Heart left ventricle (tissue), 16 donors: ENCODE data around the gene PEAR1. TPM values are rescaled to one million over a fixed set of nuclear protein-coding genes. Genes with fewer than 3 reads are reported as not detected.

Experiments used
- ATAC-seq, 4 donors: fragments of 200-7000 bp; cut with Tn5 transposase; one replicate each; pipeline ENCODE4 v1.9.1; 2020 to 2022; ENCODE audit warnings: moderate library complexity in 4 of 4, mild to moderate bottlenecking in 3 of 4, moderate number of reproducible peaks in 1 of 4
- DNase-seq, 5 donors: peaks; one replicate each; pipeline ENCODE4 v3.0.0-alpha.2; 2020
- H3K27ac ChIP-seq, 12 donors: fragments of 200-600 bp; sonication (generic) in 4 of 12; one replicate each; pipeline versions ENCODE4 v1.5.0 to v1.8.0; 2016 to 2022; ENCODE audit warnings: mild to moderate bottlenecking in 2 of 12
- H3K27me3 ChIP-seq, 9 donors: fragments of 200-600 bp; sonication (generic) in 2 of 9; one replicate each; pipeline versions ENCODE4 v1.5.1 to v1.8.0; 2016 to 2022; ENCODE audit warnings: mild to moderate bottlenecking in 3 of 9
- H3K36me3 ChIP-seq, 9 donors: fragments of 200-600 bp; sonication (generic) in 2 of 9; one replicate each; pipeline versions ENCODE4 v1.5.0 to v1.8.0; 2018 to 2022; ENCODE audit warnings: mild to moderate bottlenecking in 2 of 9
- H3K4me1 ChIP-seq, 12 donors: fragments of 200-600 bp; sonication (generic) in 4 of 12; one replicate each; pipeline versions ENCODE4 v1.5.0 to v1.8.0; 2016 to 2022; ENCODE audit warnings: mild to moderate bottlenecking in 3 of 12
- H3K4me3 ChIP-seq, 12 donors: fragments of 200-600 bp; sonication (generic) in 4 of 12; one replicate each; pipeline versions ENCODE4 v1.5.0 to v1.8.0; 2017 to 2022; ENCODE audit warnings: mild to moderate bottlenecking in 9 of 12, moderate library complexity in 4 of 12
- H3K9me3 ChIP-seq, 12 donors: fragments of 200-600 bp; sonication (generic) in 4 of 12; one replicate each; pipeline versions ENCODE4 v1.5.0 to v1.8.0; 2016 to 2022; ENCODE audit warnings: mild to moderate bottlenecking in 1 of 12
- POLR2A ChIP-seq, 2 donors: fragments of 450-650 bp; IDR thresholded peaks; one replicate each; pipeline ENCODE4 v1.6.1; 2017; ENCODE audit warnings: antibody characterized with exemption in 2 of 2, mild to moderate bottlenecking in 2 of 2, moderate library complexity in 2 of 2
- WGBS, 4 donors: extraction: QIAGEN DNeasy Blood & Tissue Kit in 2 of 4; methylation state at CpG; one replicate each; pipeline versions ENCODE4 v1.1.5 to v1.1.7; 2013 to 2018; 5-methylcytosine and 5-hydroxymethylcytosine counted together
- intact Hi-C, 10 donors: fragments of 100-400 bp; cut with DNase I; formaldehyde crosslinking; loops; one replicate each; pipeline versions ENCODE4 v1.11.1 to v1.14.2; 2022
- polyA plus RNA-seq, 2 donors: library from polyadenylated mRNA; stranded (reverse); fragments of 200-250 nt; gene quantifications; one replicate each; pipeline ENCODE4 v1.2.3, GENCODE V29; 2013
- total RNA-seq, 9 donors: library from RNA; depleted of rRNA in 2 of 9; stranded (reverse); fragments of >200 nt in 2 of 9; fragmentation: NEBNext Ultra II Directional in 3 of 9; extraction: Animal tissue kit (Norgen Biotek cat#: 25700) in 3 of 9; gene quantifications; one replicate each; pipeline versions ENCODE4 v1.1.0 to v1.2.4, GENCODE V29; 2016 to 2023
- TF ChIP-seq, protein P1 (sequence below), 12 donors: fragments of 200-600 bp; sonication (generic) in 4 of 12; IDR thresholded peaks; one replicate each; pipeline versions ENCODE4 v1.5.0 to v1.8.0; 2018 to 2022; ENCODE audit warnings: antibody characterized with exemption in 12 of 12, mild to moderate bottlenecking in 5 of 12
- donor health status: ischemic (EF 13 %, LVEDD 7.1; RV severe dilation, severe dysfunction).
- donor health status: healthy with polysubstance abuse.
- donor health status: DM: no; HTN: yes; CAD: no.
- donor health status: DM: no; HTN: no; CAD: no.
- donor health status: ischemic (EF 25% LVEDD 6.9; RV normal size, moderate dysfunction).
- donor health status: ischemic (EF 25% LVEDD 5.7; RV mildly dilated, moderate dysfunction).
- donor health status: healthy.
- donor health status: DM: yes; HTN: yes; CAD: no.
- donor health status: ischemic (EF 35%, LVEDD 5.7; RV mildly dilated, moderate dysfunction).
- donor health status: nonischemic (EF 11% LVEDD 7.7; RV severe dilation, severe dysfunction).
- donor health status: DM: yes; HTN: yes; CAD: no.
- donor health status: PGD.
- donor health status: ischemic (EF 29% LVEDD 5.4; RV normal size, mild dysfunction).
- donor health status: nonischemic (EF 23%, LVEDD 6.1; RV moderate dilation, normal function).

Gene PEAR1
- total and polyA plus RNA-seq, 11 donors: 4.1 to 14.7 (median 7.1) TPM

DNA sequence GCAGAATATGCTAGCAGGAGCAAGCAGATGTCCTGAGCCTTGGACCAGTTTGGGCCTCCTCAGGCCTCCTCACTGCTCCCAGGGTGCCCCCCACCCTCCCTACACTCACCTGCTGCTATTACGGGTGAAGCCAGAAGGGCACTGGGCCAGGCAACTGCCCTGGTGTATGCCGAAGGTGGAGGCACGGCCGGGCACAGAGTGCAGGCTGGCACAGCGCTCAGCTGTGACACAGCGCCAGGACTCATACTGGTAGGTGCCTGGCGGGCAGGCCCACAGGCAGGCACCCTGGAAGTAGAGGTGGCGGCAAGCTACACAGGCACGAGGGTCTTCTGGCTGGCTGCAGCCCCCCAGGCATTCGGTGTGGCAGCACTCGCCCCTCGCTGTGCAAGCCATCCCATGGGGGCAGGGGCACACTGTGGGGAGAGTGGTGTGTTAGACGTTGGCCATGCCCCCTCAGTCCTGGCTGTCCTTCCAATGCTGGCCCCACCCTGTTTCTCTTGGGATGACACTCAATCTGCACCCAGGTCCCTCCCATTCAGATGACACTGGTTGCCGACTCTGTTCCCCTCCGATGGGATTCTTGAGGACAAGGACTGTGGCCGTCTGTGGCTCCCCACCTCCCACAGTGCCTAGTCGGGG is 41.6 kb upstream of the PEAR1 start:
- H3K36me3 ChIP-seq: no peaks in the 10 kb centered on the region
- H3K27me3 ChIP-seq: peaks cover 0 to 26% (median 11%) of the 10 kb centered on the region in 9 donors
- no peak overlapping the region for H3K4me3 ChIP-seq
- intact Hi-C loops: loop anchor here in 2 of 10 donors (10.0 kb wide), 1 partner anchor 127 kb away; the partner anchor contains the start of genes ISG20L2 (in 2 of the 2) and METTL25B (in 2 of the 2)
- DNase-seq (peak; percentile 49 to 88 (median 69)), ATAC-seq (peak; percentile 75 to 89 (median 82))
- H3K27ac ChIP-seq: peak overlapping the region in 9 of 12 donors; percentile 56 to 90 (median 71)
- H3K9me3 ChIP-seq: no peaks in the 10 kb centered on the region
- 48 to 58% (median 55%) methylated on average over 9 to 17 of the region's 17 CpGs for WGBS, 4 donors
- peaks cover 0 to 23% (median 8%) of the 10 kb centered on the region in 12 donors for H3K4me1 ChIP-seq
- TF ChIP-seq, protein P1, sequence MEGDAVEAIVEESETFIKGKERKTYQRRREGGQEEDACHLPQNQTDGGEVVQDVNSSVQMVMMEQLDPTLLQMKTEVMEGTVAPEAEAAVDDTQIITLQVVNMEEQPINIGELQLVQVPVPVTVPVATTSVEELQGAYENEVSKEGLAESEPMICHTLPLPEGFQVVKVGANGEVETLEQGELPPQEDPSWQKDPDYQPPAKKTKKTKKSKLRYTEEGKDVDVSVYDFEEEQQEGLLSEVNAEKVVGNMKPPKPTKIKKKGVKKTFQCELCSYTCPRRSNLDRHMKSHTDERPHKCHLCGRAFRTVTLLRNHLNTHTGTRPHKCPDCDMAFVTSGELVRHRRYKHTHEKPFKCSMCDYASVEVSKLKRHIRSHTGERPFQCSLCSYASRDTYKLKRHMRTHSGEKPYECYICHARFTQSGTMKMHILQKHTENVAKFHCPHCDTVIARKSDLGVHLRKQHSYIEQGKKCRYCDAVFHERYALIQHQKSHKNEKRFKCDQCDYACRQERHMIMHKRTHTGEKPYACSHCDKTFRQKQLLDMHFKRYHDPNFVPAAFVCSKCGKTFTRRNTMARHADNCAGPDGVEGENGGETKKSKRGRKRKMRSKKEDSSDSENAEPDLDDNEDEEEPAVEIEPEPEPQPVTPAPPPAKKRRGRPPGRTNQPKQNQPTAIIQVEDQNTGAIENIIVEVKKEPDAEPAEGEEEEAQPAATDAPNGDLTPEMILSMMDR (IDR thresholded peaks at IDR 0.05): no peak
- no peak for TF ChIP-seq POLR2A (IDR thresholded peaks at IDR 0.05)

DNA sequence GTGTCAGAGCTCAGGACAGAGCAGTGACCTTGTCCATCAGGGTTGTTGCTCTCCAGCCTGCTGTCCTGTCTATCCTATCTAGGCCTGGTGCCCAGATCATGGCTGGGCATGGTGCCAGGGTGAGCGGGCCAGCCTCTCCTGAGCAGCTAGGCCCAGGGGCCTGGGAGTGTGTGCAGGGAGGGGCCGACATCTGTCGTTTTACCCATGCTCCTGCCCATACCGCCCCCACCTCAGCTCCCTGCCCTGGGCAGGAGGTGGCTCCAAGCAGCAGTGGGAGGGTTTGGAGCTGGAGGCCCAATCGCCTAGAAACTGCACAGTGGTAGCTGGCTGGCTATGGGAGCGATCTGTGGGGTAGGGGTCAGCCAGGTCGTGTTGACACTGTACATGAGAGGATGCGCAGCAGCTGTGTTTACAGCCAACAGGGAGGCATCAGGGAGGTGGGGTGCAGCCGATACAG is 41.1 kb upstream of the PEAR1 start:
- H3K4me1 ChIP-seq: peaks cover 0 to 23% (median 8%) of the 10 kb centered on the region in 12 donors
- TF ChIP-seq, protein P1 (IDR thresholded peaks at IDR 0.05): no peak
- DNase-seq (peak; percentile 81 to 90 (median 84)), ATAC-seq (peak; percentile 92 to 97 (median 95))
- H3K9me3 ChIP-seq: no peaks in the 10 kb centered on the region
- peak overlapping the region in 9 of 12 donors; percentile 56 to 90 (median 71) for H3K27ac ChIP-seq
- WGBS, 4 donors: 27 to 41% (median 35%) methylated on average over 8 to 9 of the region's 9 CpGs
- H3K36me3 ChIP-seq: no peaks in the 10 kb centered on the region
- intact Hi-C loops: loop anchor here in 2 of 10 donors (10.0 kb wide), 1 partner anchor 128 kb away; the partner anchor contains the start of genes ISG20L2 (in 2 of the 2) and METTL25B (in 2 of the 2)
- H3K4me3 ChIP-seq: no peak overlapping the region
- peaks cover 0 to 25% (median 11%) of the 10 kb centered on the region in 9 donors for H3K27me3 ChIP-seq

DNA sequence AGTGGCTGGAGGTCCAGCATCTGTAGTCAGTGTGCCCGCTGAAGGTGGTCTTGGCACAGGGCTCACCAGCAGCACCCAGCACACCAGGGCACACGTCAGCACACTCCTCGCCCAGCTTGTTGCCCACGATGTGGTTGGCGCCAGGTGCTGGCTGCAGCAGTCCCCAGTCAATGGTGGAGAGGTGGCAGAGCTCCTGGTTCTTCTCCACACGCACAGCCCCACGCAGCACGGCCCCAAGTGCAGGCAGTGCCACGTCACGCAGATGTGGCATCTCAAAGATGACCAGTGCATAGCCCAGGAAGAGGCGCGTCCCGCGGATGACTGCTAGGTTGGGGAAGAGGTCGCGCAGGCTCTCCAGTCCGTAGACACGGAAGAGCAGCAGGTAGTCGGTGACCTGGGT is 39.8 kb upstream of the PEAR1 start:
- no peaks in the 10 kb centered on the region for H3K36me3 ChIP-seq
- peaks cover 0 to 25% (median 14%) of the 10 kb centered on the region in 12 donors for H3K4me1 ChIP-seq
- H3K9me3 ChIP-seq: no peaks in the 10 kb centered on the region
- TF ChIP-seq POLR2A (IDR thresholded peaks at IDR 0.05): no peak
- TF ChIP-seq, protein P1 (IDR thresholded peaks at IDR 0.05): no peak
- H3K27me3 ChIP-seq: peaks cover 0 to 16% (median 4%) of the 10 kb centered on the region in 9 donors
- H3K4me3 ChIP-seq: no peak overlapping the region
- no peak for DNase-seq
- intact Hi-C loops: loop anchor here in 2 of 10 donors (10.0 kb wide), 1 partner anchor 129 kb away; the partner anchor contains the start of genes ISG20L2 (in 2 of the 2) and METTL25B (in 2 of the 2)
- WGBS, 4 donors: 87 to 95% (median 92%) methylated on average over 14 to 19 of the region's 19 CpGs
- ATAC-seq: no peak
- no peak overlapping the region for H3K27ac ChIP-seq

DNA sequence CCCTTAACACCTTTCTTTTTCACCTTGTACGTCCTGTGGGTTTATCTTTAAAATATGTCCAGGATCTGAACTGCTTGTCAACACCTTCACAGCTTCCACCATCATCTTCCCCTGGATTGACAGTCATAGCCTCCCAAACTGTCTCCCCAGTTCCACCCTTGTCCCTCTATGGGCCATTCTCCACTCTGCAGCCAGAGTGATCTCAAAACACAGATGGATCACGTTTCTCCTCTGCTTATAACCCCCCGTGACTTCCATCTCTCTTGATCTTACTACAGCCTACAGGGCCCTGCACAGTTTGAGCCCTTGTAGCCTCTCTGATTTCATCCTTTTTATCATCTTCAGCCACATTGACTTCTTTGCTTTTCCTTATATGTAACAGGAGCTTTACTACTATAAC is 38.9 kb upstream of the PEAR1 start:
- TF ChIP-seq POLR2A (IDR thresholded peaks at IDR 0.05): no peak
- TF ChIP-seq, protein P1 (IDR thresholded peaks at IDR 0.05): no peak
- DNase-seq (no peak), ATAC-seq (no peak)
- H3K4me1 ChIP-seq: peaks cover 4 to 34% (median 21%) of the 10 kb centered on the region in 12 donors
- intact Hi-C loops: loop anchor here in 3 of 10 donors (5.0 to 10.0 kb wide), 2 partner anchors 57 to 130 kb away; partner anchors contain the start of genes ISG20L2 (in 2 of the 3) and METTL25B (in 2 of the 3)
- peaks cover 0 to 20% (median 5%) of the 10 kb centered on the region in 9 donors for H3K27me3 ChIP-seq
- no peak overlapping the region for H3K4me3 ChIP-seq
- 40 to 56% (median 51%) methylated on average over 3 of the region's 3 CpGs for WGBS, 4 donors
- no peaks in the 10 kb centered on the region for H3K9me3 ChIP-seq
- H3K27ac ChIP-seq: no peak overlapping the region
- no peaks in the 10 kb centered on the region for H3K36me3 ChIP-seq
